GM19468 (cell line): Measurements from ENCODE around the gene MRAS.

Experiments
- ATAC-seq: cut with Tn5 transposase; IDR thresholded peaks from one replicate; pipeline ENCODE4 v1.9.1; 2021; ENCODE audit warnings: mild to moderate bottlenecking, moderate library complexity, moderate number of reproducible peaks; ENCODE audit not compliant: unreplicated experiment; ENCODE audit errors: extremely low read depth

The MRAS gene

GRCh38 chr3:138347960-138348753, at the start of gene MRAS:
Gene MRAS, plus strand, starts transcription at chr3:138348579. Its CDS starts 24,305 bp downstream, at chr3:138372884.
- no peak for ATAC-seq

DNA sequence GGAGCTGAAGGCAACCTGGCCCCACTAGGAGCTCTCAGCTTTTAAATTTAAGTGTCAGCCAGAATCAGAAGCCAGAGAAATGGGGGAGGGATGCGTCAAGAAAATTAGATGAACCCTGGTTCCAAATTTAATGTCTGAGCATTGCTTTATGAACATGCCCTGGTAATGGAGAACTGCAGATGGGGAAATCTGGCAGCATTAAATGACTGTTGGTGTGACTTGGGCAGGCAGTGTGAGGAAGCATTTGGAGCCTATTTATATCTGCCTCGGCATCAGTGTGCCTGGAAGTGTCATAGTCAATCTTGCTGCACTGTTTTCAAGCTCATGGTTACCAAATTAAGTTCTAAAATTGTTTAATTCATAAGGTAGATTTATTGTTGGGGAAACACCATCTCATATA, 47.7 kb upstream of the MRAS start:
- ATAC-seq: no peak

DNA sequence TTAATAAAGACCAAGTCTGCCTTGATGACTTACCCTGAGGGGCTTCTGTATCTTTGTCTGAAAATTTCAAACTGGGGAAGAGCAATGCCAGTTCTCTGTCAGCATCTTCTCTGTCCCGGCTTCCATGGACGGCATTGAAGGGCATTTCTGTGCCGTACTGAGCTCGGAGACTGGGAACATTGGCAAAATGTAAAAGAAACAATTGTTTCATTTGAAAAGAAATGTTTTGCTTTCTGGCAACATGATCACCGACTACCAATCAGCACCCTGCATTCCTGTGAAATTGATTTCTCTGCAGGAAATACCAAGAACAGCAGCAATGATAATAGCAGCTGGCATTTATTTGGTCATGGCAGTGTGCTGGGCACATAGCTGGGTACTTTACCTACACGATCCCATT, 44.9 kb upstream of the MRAS start:
- no peak for ATAC-seq

DNA sequence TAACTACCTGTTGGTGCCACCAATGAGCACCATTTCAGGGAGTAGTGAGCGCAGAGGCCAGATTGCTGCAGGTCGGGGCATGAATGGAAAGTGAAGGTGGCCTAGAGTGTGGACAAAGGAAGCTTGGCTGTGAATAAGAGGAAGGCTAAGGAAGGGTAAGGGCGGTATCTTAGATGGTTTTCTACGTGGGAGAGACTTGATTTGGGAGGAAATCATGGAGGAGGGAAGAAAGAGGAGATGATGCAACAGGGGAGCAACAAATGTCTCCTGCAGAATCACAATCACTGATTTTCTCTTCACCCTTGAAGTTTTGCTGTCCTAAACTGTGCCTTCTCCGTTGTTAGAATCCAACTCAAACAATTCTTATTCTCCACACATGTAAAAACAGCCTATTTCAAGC, 40.5 kb upstream of the MRAS start:
- ATAC-seq: no peak

DNA sequence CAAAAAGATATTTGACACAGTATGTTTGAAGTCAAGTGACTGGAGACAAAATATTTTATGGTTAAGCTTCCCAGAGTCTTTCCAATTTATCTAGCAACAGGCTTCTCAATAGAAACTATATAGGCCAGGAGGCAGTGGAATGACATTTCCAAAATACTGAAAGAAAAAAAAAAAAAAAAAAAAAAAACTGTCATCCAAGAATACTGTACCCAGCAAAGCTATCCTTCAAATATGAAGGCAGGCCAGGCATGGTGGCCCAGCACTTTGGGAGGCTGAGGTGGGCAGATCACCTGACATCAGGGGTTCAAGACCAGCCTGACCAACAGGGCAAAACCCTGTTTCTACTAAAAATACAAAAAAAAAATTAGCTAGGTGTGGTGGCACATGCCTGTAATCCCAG, 39.6 kb upstream of the MRAS start:
- ATAC-seq: no peak

DNA sequence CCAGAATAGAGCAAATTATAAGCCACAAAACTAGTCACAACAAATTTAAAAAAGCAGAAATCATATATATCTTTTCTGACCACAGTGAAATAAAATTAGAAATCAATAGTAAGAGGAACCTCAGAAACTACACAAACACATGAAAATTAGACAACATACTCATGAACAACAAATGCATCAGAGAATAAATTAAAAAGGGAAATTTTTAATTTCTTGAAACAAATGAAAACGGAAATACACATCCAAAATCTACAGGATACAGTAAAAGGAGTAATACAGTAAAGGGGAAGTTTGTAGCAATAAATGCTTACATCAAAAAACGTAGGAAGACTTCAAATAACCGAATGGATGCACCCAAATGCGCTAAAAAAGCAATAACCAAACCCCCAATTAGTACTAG, 37.9 kb upstream of the MRAS start:
- ATAC-seq: no peak

DNA sequence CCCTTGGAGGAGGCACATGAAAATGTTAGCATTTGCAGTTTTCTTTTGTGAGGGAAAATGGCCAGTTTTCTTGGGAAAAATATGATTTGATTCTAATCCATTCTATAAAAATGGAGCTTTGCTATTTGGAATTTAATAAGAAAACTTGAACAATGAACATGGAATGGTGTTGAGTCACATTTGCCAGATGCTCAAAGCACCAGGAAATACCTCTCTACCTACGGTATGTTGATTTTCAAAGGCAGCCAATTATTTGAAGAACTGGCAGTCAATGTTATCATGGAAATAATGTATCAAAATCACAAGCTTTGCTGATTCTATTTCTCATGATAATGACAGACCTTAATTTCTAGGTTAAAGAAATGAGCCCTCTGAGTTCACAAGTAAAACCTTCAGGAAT, 33.6 kb upstream of the MRAS start:
- no peak for ATAC-seq

DNA sequence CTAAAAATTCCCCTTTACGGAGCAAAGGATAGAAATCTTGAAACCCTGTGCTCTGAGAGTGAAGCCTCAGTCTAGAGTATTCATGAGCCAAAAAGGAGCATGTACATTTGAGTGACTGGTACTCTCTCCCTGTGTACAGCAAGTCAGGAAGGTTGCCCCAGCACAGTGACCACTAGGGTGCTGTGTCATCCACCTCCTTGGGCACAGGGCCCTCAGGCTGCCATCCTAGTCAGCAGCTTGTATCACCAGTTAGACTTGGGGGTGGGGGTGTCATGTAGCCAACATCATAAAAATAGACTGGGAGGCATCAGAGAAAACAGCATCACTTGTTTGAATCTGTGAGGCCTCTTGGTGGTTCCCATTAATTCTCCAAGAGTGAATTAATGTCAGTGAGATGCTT, 30.7 kb upstream of the MRAS start:
- no peak for ATAC-seq

DNA sequence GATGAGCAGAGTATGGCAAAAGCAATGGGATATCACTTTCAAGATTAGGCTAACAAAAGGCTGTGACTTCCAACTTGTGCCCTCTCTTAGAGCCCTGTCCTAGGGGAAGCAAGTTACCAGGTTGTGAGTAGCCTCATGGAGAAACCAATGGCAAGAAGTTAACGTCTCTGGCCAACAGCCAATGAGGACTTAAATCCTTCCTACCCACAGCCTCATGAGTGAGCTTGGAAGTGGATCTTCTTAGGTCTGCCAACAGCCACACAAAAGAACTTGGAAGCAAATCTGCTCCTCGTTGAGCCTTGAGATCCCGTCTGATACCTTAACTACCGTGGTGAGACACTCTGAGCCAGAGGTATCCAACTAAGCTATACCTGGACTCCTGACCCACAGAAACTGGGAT, 24.4 kb upstream of the MRAS start:
- ATAC-seq: no peak

GRCh38 chr3:138325990-138326389, 22.4 kb upstream of the MRAS start:
- no peak for ATAC-seq

DNA sequence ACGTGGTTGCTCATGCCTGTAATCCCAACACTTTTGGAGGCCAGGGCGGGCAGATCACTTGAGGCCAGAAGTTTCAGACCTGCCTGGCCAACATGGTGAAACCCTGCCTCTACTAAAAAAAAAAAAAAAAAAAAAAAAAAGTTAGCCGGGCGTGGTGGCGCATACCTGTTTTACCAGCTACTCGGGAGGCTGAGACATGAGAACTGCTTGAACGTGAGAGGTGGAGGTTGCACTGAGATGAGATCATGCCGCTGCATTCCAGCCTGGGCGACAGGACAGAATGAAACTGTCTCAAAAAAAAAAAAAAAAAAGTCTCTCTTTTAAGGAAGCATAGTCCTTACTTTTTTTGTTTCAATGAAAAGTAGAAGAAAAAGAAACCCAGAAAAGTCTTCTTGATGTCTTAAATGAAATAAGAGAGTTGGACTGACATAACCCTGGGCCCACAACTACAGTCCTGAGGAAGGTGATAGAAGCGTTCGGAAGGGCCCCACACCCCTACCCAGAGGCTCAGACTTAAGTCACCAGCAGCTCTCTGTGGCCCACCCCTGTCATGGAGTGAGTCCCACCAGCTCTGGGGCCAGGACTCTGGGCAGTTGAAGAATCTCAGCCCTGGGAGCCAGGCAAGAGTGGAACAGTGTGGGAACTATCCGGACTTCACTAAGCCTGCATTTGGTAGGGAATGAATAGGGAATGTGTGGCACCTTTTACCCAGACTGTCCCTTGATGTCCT, 21.3 kb upstream of the MRAS start:
- no peak for ATAC-seq

GRCh38 chr3:138327831-138328230, 20.5 kb upstream of the MRAS start:
- no peak for ATAC-seq

DNA sequence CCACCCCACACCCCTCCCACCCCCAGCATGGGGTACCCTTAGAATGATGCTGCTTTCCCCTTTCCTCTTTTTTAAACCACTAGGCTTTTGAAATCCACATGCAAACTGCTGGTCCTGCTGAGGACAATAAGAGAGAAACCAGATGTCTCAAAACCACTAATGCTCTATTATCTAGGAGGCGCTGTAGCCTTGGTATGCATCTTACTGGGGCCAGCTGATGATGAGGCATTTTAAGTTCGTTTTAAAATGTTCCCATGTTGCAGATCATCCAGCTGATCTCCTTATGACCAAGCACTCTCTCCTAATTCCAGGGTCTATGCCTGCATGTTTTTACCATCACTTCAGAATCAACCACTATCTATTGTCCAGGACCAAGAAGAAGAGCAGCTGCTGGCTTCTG, 20.0 kb upstream of the MRAS start:
- no peak for ATAC-seq

DNA sequence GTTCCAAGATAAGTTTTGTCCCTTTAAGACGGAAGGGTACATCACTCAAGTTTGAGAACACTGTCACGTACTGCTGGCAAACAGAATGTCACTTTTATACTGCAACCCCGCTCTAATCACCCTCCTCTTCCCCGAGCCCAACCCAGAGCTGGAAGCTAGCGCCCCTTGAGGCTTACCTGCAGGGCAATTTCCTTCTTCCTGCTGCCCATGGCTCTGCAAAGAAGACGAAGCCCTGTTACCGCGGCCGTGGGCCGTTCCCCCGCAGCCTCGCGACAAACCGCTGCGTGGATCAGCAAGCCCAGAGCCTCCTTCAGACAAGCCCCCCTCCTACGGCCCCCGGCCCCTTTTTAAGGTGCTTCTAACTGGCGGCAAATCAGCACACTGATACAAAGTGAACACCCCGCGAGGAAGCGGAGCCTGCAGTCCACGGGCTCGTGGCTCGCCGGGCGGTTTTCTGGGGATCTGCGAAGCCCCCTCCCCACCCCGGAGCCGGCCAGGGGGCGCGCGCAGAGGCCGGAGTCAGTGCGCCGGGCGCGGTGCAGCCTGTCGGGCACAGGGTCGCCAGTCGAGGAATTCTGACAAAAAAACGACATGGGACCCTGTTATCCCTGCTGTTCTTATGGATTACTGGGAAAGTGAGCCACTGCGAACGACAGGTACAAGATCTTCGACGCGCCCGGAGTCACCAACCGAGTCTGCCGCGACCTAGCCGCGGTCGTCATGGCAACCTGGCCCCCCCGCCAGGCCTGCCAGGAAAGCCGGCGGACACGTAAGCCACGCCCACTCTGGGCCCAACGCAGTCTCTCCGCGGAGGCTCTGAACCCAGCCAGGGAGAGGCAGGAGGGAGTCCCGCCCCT, 19.0 kb upstream of the MRAS start, which contains the start of gene NME9:
Gene NME9, minus strand, starts transcription at position 725 of the 857 bp plus-strand sequence. Its CDS starts 516 bp downstream, at position 209.
- ATAC-seq: no peak

DNA sequence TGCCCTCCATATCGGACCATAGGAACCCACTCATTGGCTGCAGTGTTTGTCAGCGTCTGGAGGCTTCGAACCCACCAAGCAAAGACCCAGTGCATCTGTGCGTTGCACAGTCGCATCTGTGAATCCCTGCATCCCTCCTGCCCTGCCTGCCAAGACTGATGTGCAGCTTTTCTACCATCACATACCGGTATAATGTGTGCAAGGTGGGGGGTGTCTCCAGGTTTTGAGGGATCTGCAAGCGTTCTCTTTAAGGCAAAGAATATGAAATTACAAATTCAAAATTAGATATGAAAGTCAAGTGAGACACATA, 18.4 kb upstream of the MRAS start:
- no peak for ATAC-seq

DNA sequence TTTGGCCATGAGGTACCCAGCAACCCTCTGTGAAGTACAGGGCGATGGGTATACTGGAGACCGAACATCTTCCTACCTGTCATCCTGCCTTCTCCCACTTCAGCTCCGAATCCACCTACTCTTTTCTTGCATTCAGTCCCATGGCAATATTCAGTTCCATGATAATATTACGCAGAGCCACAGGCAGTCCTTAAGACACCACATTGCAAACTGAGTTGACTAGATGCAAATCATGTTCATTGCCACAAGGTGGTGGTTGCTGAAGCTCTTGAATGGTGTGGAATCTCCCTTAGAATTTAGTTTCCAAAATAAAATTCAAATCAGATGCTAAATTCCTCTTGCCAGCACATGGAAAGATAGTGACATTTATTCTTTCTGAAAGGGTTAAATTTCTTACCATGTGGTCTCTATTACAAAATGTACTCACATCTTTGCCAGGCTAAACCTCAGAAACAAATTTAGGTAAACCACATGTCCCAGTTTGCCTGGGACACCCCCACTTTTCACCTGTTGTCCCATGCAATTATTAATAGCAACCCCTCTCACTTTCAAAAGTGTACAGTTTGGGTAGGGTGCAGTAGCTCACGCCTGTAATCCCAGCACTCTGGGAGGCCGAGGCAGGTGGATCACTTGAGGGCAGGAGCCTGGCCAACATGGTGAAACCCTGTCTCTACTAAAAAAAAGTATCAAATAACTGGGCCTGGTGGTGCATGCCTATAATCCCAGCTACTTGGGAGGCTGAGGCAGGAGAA, 17.1 kb upstream of the MRAS start:
- ATAC-seq: no peak

- no peak for ATAC-seq
Measured at GRCh38 chr3:138332472-138333073, 15.8 kb upstream of the MRAS start.

DNA sequence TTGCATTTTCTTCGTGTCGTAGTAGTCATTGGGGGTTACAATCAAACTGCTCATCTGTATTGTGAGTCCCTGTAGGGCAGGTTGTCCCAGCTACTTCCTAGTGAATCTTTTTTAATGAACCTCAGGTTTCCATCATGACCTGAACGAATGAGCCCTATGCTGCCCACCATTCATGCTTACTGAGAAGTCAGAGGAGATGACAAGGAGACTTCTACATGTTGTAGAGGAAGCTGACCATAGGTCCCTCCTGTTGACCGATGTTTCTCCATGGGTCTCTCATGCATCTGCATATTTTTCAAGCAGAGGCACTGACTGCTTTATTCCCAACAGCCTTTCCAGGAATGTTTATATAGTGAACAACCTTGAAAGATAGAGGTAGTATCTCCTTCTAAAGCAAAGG, 13.8 kb upstream of the MRAS start:
- ATAC-seq: no peak

- ATAC-seq: no peak
Measured at GRCh38 chr3:138336454-138336999, 11.9 kb upstream of the MRAS start.

- no peak for ATAC-seq
Measured at GRCh38 chr3:138338244-138338643, 10.1 kb upstream of the MRAS start.
